ENCODE measurements around the gene SLC34A2. TPM values are rescaled to one million over a fixed set of nuclear protein-coding genes. Genes with fewer than 3 reads are reported as not detected.
"Not testable (repeated sequence)": the region's sequence is repeated elsewhere in the genome, so short reads cannot be mapped to it uniquely, and the experiment has no call there.

SLC34A2 gene, protein sequence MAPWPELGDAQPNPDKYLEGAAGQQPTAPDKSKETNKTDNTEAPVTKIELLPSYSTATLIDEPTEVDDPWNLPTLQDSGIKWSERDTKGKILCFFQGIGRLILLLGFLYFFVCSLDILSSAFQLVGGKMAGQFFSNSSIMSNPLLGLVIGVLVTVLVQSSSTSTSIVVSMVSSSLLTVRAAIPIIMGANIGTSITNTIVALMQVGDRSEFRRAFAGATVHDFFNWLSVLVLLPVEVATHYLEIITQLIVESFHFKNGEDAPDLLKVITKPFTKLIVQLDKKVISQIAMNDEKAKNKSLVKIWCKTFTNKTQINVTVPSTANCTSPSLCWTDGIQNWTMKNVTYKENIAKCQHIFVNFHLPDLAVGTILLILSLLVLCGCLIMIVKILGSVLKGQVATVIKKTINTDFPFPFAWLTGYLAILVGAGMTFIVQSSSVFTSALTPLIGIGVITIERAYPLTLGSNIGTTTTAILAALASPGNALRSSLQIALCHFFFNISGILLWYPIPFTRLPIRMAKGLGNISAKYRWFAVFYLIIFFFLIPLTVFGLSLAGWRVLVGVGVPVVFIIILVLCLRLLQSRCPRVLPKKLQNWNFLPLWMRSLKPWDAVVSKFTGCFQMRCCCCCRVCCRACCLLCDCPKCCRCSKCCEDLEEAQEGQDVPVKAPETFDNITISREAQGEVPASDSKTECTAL
- total RNA-seq, result not detected in 2 replicates

GRCh38 chr4:25654971-25655963 lies at the start of gene SLC34A2:
Gene SLC34A2 (plus strand): TSS chr4:25655851. CDS start chr4:25662501, 6,650 bp downstream.
- H3K36me3 Mint-ChIP-seq (ENCODE audit: low read depth), result no peaks in the 10 kb centered on the region

DNA sequence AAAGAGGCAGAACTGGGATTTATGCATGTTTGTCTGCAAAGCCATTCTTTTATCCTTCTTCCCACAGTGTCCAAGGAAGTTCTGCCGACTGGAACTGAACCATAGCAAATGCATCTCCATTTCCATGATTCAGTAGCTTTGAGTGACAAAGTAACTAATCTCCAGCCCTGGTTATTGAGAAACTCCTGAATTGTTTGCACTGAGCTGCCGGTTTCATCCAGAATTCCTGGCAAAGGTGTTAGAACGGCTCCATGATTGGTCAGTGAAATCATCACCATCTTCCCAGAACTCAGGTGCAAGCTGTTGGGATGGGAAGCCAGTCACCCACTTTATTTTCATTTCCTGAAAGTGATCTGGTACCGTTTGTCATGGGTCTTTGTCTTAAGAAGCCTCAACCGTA lies 47.0 kb upstream of the SLC34A2 start:
- no peaks in the 10 kb centered on the region for H3K27me3 Mint-ChIP-seq
- H3K4me1 Mint-ChIP-seq, result no peaks in the 10 kb centered on the region
- no peaks in the 10 kb centered on the region for H3K9me3 Mint-ChIP-seq
- no peak overlapping the region for H3K4me3 Mint-ChIP-seq
- intact Hi-C loops (cut with micrococcal nuclease), result no loop called here
- H3K27ac Mint-ChIP-seq, result no peak overlapping the region
- no peaks in the 10 kb centered on the region for H3K36me3 Mint-ChIP-seq (ENCODE audit: low read depth)
- DNase-seq, result no peak

More at GRCh38 chr4:25654971-25655963, at the start of gene SLC34A2:
- Mint-ChIP-seq H3K27me3 (peaks cover 38% of the 10 kb centered on the region), H3K4me1 (peaks cover 4% of the 10 kb centered on the region), H3K27ac (no peak within 1 kb of the TSS), H3K9me3 (no peaks in the 10 kb centered on the region), H3K4me3 (no peak within 1 kb of the TSS)
- DNase-seq, result no peak
- intact Hi-C loops (cut with micrococcal nuclease), result no loop called here

- Mint-ChIP-seq H3K27me3 (no peaks in the 10 kb centered on the region), H3K36me3 (ENCODE audit: low read depth) (no peaks in the 10 kb centered on the region), H3K27ac (no peak overlapping the region), H3K4me1 (no peaks in the 10 kb centered on the region), H3K9me3 (no peaks in the 10 kb centered on the region), H3K4me3 (no peak overlapping the region)
- intact Hi-C loops (cut with micrococcal nuclease), result no loop called here
- no peak for DNase-seq
These were observed 45.7 kb upstream of the SLC34A2 start for GRCh38 chr4:25609976-25610375.

DNA sequence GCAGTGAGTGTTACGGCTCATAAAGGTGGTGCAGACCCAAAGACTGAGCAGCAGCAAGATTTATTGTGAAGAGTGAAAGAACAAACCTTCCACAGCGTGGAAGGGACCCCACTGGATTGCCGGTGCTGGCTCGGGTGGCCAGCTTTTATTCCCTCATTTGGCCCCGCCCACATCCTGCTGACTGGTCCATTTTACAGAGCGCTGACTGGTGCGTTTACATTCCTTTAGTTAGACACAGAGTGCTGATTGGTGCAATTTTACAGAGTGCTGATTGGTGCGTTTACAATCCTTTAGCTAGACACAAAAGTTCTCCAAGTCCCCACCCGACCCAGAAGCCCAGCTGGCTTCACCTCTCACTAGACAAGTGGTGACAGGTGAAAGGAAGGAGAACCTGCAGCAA lies 42.0 kb upstream of the SLC34A2 start:
- intact Hi-C loops (cut with micrococcal nuclease); H3K27ac Mint-ChIP-seq; H3K27me3 Mint-ChIP-seq; DNase-seq; H3K9me3 Mint-ChIP-seq; H3K36me3 Mint-ChIP-seq (ENCODE audit: low read depth); H3K4me1 Mint-ChIP-seq; H3K4me3 Mint-ChIP-seq: not testable (repeated sequence)

- no peak for DNase-seq
- intact Hi-C loops (cut with micrococcal nuclease), result no loop called here
- Mint-ChIP-seq H3K4me3 (no peak overlapping the region), H3K9me3 (no peaks in the 10 kb centered on the region), H3K36me3 (ENCODE audit: low read depth) (no peaks in the 10 kb centered on the region), H3K27ac (no peak overlapping the region), H3K27me3 (no peaks in the 10 kb centered on the region), H3K4me1 (no peaks in the 10 kb centered on the region)
These were observed 40.8 kb upstream of the SLC34A2 start for GRCh38 chr4:25614807-25615206.

DNA sequence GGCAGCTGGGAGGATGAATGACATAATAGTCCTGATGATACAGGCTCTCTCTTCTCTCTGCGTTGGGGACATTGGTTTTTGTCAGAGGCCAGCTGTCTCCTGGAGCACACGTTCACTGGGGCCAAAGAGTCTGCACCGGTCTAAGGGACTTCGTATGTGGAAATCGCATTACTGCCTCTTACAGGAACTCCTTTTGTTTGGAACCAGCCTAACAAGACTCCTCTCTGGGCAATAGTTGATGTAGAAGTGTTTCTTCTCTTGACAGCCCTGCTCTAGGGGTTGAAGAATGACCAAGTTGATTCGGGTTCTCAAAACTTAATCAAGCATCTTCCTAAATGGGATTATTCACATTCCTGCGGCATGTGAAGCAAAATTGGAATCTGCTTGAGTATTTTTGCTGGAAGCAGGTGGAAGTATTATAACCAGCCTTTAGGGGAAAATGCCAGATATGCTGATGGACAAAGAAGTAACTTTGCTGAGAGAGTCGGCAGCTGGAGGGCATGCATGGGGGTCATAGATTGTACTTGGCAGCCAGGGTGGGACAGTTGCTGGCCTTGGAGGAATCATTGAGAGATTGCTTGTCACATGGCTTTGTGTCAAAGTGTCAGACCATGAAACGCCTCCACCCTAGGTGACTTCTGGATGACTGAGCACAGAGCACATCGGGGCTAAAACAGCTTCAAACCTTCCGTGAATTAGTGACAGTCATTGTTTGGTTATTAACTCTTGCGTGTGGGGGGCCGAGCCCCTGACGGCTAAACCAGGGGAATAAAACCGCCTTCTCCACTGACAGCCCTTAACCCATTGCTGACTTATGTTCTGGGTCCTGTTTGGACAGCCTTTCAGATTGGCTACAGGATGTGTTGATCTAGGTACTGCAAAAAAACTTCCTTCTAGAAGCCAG lies 34.4 kb upstream of the SLC34A2 start:
- Mint-ChIP-seq H3K4me1 (no peaks in the 10 kb centered on the region), H3K27ac (no peak overlapping the region), H3K36me3 (ENCODE audit: low read depth) (no peaks in the 10 kb centered on the region), H3K9me3 (no peaks in the 10 kb centered on the region), H3K27me3 (peaks cover 4% of the 10 kb centered on the region), H3K4me3 (no peak overlapping the region)
- intact Hi-C loops (cut with micrococcal nuclease), result no loop called here
- no peak for DNase-seq

- intact Hi-C loops (cut with micrococcal nuclease), result no loop called here
- Mint-ChIP-seq H3K27ac (no peak overlapping the region), H3K36me3 (ENCODE audit: low read depth) (no peaks in the 10 kb centered on the region), H3K4me3 (no peak overlapping the region), H3K27me3 (peaks cover 4% of the 10 kb centered on the region), H3K4me1 (no peaks in the 10 kb centered on the region), H3K9me3 (no peaks in the 10 kb centered on the region)
- no peak for DNase-seq
These were observed 31.0 kb upstream of the SLC34A2 start for GRCh38 chr4:25624616-25625015.

- intact Hi-C loops (cut with micrococcal nuclease), result no loop called here
- no peaks in the 10 kb centered on the region for H3K4me1 Mint-ChIP-seq
- H3K9me3 Mint-ChIP-seq, result no peaks in the 10 kb centered on the region
- peaks cover 2% of the 10 kb centered on the region for H3K27me3 Mint-ChIP-seq
- no peaks in the 10 kb centered on the region for H3K36me3 Mint-ChIP-seq (ENCODE audit: low read depth)
- no peak for DNase-seq
- no peak overlapping the region for H3K4me3 Mint-ChIP-seq
- no peak overlapping the region for H3K27ac Mint-ChIP-seq
These were observed 27.2 kb upstream of the SLC34A2 start for GRCh38 chr4:25628451-25628850.

GRCh38 chr4:25632135-25632534 lies 23.5 kb upstream of the SLC34A2 start:
- Mint-ChIP-seq H3K9me3 (no peaks in the 10 kb centered on the region), H3K27me3 (peaks cover 2% of the 10 kb centered on the region), H3K27ac (no peak overlapping the region), H3K36me3 (ENCODE audit: low read depth) (no peaks in the 10 kb centered on the region), H3K4me3 (no peak overlapping the region), H3K4me1 (no peaks in the 10 kb centered on the region)
- no peak for DNase-seq
- intact Hi-C loops (cut with micrococcal nuclease), result no loop called here

GRCh38 chr4:25633541-25633940 lies 22.1 kb upstream of the SLC34A2 start:
- DNase-seq, result no peak
- no peak overlapping the region for H3K4me3 Mint-ChIP-seq
- no peaks in the 10 kb centered on the region for H3K4me1 Mint-ChIP-seq
- H3K36me3 Mint-ChIP-seq (ENCODE audit: low read depth), result no peaks in the 10 kb centered on the region
- intact Hi-C loops (cut with micrococcal nuclease), result no loop called here
- peaks cover 2% of the 10 kb centered on the region for H3K27me3 Mint-ChIP-seq
- H3K27ac Mint-ChIP-seq, result no peak overlapping the region
- H3K9me3 Mint-ChIP-seq, result no peaks in the 10 kb centered on the region

- Mint-ChIP-seq H3K36me3 (ENCODE audit: low read depth) (no peaks in the 10 kb centered on the region), H3K27ac (no peak overlapping the region), H3K9me3 (no peaks in the 10 kb centered on the region), H3K27me3 (peaks cover 6% of the 10 kb centered on the region), H3K4me3 (no peak overlapping the region), H3K4me1 (no peaks in the 10 kb centered on the region)
- no peak for DNase-seq
- intact Hi-C loops (cut with micrococcal nuclease), result no loop called here
These were observed 20.1 kb upstream of the SLC34A2 start for GRCh38 chr4:25635501-25635900.

DNA sequence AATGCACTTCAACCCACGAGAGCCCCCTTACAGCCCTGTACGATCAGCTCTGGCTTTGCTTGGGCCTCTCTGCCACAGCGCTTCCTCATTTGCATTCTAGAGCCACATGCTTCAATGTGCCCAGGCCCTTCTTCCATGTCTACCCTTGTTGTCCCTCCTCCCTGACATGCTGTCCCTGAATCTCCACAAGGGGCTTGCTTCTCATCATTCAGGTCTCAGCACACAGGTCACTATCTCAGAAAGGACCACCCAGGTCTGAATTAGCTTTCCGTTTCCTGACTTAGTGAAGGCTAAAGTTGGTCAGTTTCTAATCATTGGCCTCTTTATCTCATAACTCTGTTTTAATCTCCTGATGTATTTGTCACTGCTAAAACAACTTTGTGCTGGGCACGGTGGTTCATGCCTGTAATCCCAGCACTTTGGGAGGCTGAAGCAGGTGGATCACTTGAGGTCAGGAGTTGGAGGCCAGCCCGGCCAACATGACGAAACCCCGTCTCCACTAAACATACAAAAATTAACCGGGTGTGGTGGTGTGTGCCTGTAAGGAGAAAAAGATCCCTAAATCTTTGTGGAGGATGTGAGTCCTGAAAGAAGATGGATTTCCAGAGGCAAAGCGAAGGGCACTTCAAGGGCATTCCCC lies 17.9 kb upstream of the SLC34A2 start:
- DNase-seq, result no peak
- H3K9me3 Mint-ChIP-seq, result no peaks in the 10 kb centered on the region
- no peaks in the 10 kb centered on the region for H3K4me1 Mint-ChIP-seq
- H3K27me3 Mint-ChIP-seq, result peaks cover 4% of the 10 kb centered on the region
- H3K36me3 Mint-ChIP-seq (ENCODE audit: low read depth), result no peaks in the 10 kb centered on the region
- H3K27ac Mint-ChIP-seq, result no peak overlapping the region
- H3K4me3 Mint-ChIP-seq, result no peak overlapping the region
- intact Hi-C loops (cut with micrococcal nuclease), result no loop called here

GRCh38 chr4:25638221-25638601 lies 17.4 kb upstream of the SLC34A2 start:
- Mint-ChIP-seq H3K4me1 (no peaks in the 10 kb centered on the region), H3K36me3 (ENCODE audit: low read depth) (no peaks in the 10 kb centered on the region), H3K27me3 (peaks cover 4% of the 10 kb centered on the region), H3K9me3 (no peaks in the 10 kb centered on the region), H3K27ac (no peak overlapping the region), H3K4me3 (no peak overlapping the region)
- intact Hi-C loops (cut with micrococcal nuclease), result no loop called here
- no peak for DNase-seq

Data from activated CD4-positive, alpha-beta T cell treated with anti-CD3 and anti-CD28 coated beads, Interleukin-2, amount 10 ng/mL, durations not matched to agents 24 days and 14 days (primary cell).